HepG2 (cell line): ENCODE data around the gene TNIP1. TPM values are rescaled to one million over a fixed set of nuclear protein-coding genes. Genes with fewer than 3 reads are reported as not detected.

Source experiments
- ATAC-seq: fragments of 200-7000 bp; cut with Tn5 transposase; 3 replicates; pipeline ENCODE4 v1.9.1; 2020; ENCODE audit warnings: mild to moderate bottlenecking, moderate library complexity
- BruUV-seq: library from RNA; stranded (reverse); fragments of 400-500 nt; replicated peaks from 2 replicates; lab custom pipeline; 2021; lab: Mats Ljungman, UMichigan
- CTCF ChIA-PET: fragments of 300-600 bp; formaldehyde crosslinking; extraction: SDS; loops from one replicate; lab custom pipeline; 2021; ENCODE audit warnings: low total read pairs, inconsistent platforms, low intra/inter-chr PET ratio; lab: Yijun Ruan, JAX
- POLR2A ChIA-PET: fragments of 350-600 bp; sonication (Branson Sonifier 250); formaldehyde crosslinking; loops from one replicate; lab custom pipeline; 2020; ENCODE audit warnings: antibody characterized with exemption, inconsistent platforms; lab: Yijun Ruan, JAX
- DNase-seq: peaks from one replicate; pipeline ENCODE4 v3.0.0-alpha.2; 2015; ENCODE audit warnings: low spot score
- FAIRE-seq: peaks from 3 replicates; lab custom pipeline; 2011; peaks lifted over from hg19 to GRCh38; lab: Jason Lieb, UNC
- H2AFZ ChIP-seq: one replicate; pipeline ENCODE4 v1.6.1; 2011; ENCODE audit warnings: low read length, inconsistent platforms
- H3K27ac ChIP-seq: fragments of 300-600 bp; 3 replicates; pipeline ENCODE4 v1.8.0; 2011; ENCODE audit warnings: mixed run types, mild to moderate bottlenecking, mixed read lengths, low read length, inconsistent platforms; ENCODE audit not compliant: insufficient read depth; ENCODE audit errors: extremely low read length
- H3K27me3 ChIP-seq, 2 experiments: fragments of 200-600 bp in 1 of 2; 2 replicates in 1 of 2; 3 replicates in 1 of 2; pipeline versions ENCODE4 v1.6.0 to v1.8.0; 2011; ENCODE audit warnings: low read length in 2 of 2, mild to moderate bottlenecking in 2 of 2, moderate library complexity in 2 of 2, inconsistent platforms in 1 of 2; ENCODE audit not compliant: insufficient read depth in 2 of 2, control insufficient read depth in 1 of 2
- H3K36me3 ChIP-seq, 2 experiments: fragments of 200-600 bp in 1 of 2; replicated peaks in 1 of 2; 2 replicates in 1 of 2; 3 replicates in 1 of 2; pipeline versions ENCODE4 v1.5.1 to v1.8.0; 2011; ENCODE audit warnings: low read length in 2 of 2, inconsistent platforms in 1 of 2; ENCODE audit not compliant: insufficient read depth in 2 of 2, control insufficient read depth in 1 of 2
- H3K4me1 ChIP-seq: 2 replicates; pipeline ENCODE4 v1.5.1; 2012; ENCODE audit warnings: low read length, inconsistent platforms; ENCODE audit not compliant: insufficient read depth
- H3K4me2 ChIP-seq: 2 replicates; pipeline ENCODE4 v1.6.0; 2011; ENCODE audit warnings: low read depth, low read length, inconsistent platforms
- H3K4me3 ChIP-seq, 3 experiments: fragments of 200-600 bp in 1 of 3; sonication (generic), shearing (Covaris generic) in 1 of 3; replicated peaks in 1 of 3; 2 replicates each; pipeline ENCODE4 v1.5.1; 2011 to 2016; ENCODE audit warnings: low read length in 3 of 3, inconsistent platforms in 2 of 3, low read depth in 2 of 3, mild to moderate bottlenecking in 2 of 3, control low read depth in 1 of 3, mixed read lengths in 1 of 3; ENCODE audit not compliant: insufficient read depth in 1 of 3
- H3K79me2 ChIP-seq: one replicate; pipeline ENCODE4 v1.6.1; 2011; ENCODE audit warnings: low read length, inconsistent platforms; ENCODE audit not compliant: insufficient read depth
- H3K9ac ChIP-seq: 2 replicates; pipeline ENCODE4 v1.6.0; 2011; ENCODE audit warnings: mild to moderate bottlenecking, low read depth, low read length, inconsistent platforms; ENCODE audit not compliant: insufficient read depth
- H3K9me3 ChIP-seq: 2 replicates; pipeline ENCODE4 v1.5.1; 2012; ENCODE audit warnings: mild to moderate bottlenecking, low read length
- H4K20me1 ChIP-seq: 2 replicates; pipeline ENCODE4 v1.6.0; 2011; ENCODE audit warnings: inconsistent platforms, mild to moderate bottlenecking, low read length, moderate library complexity; ENCODE audit not compliant: insufficient read depth
- EHMT2 ChIP-seq: fragments of 200-600 bp; sonication (generic); IDR thresholded peaks from 2 replicates; pipeline ENCODE4 v1.7.0; 2017; ENCODE audit warnings: antibody characterized with exemption, low read depth, low read length, borderline replicate concordance
- FOXM1 ChIP-seq: sonication (generic); formaldehyde crosslinking; IDR thresholded peaks from 2 replicates; pipeline ENCODE4 v1.5.0; 2020; ENCODE audit warnings: missing genetic modification reagents
- GATA4 ChIP-seq: sonication (generic); IDR thresholded peaks from 2 replicates; pipeline ENCODE4 v1.6.1; 2016; ENCODE audit warnings: antibody characterized with exemption, low read depth, borderline replicate concordance
- HES4 ChIP-seq: sonication (generic); formaldehyde crosslinking; IDR thresholded peaks from 2 replicates; pipeline ENCODE4 v1.9.0; 2021; ENCODE audit warnings: mild to moderate bottlenecking, missing genetic modification reagents, borderline replicate concordance
- JDP2 ChIP-seq: sonication (generic); formaldehyde crosslinking; IDR thresholded peaks from 2 replicates; pipeline ENCODE4 v1.8.1; 2022; ENCODE audit warnings: missing genetic modification reagents, borderline replicate concordance
- MLLT10 ChIP-seq: sonication (generic); formaldehyde crosslinking; IDR thresholded peaks from 2 replicates; pipeline ENCODE4 v1.4.0; 2020; ENCODE audit warnings: missing genetic modification reagents
- RBFOX2 ChIP-seq: fragments of 200-400 bp; formaldehyde crosslinking; IDR thresholded peaks from 2 replicates; pipeline ENCODE4 v1.6.1; 2017; ENCODE audit warnings: low read depth, mild to moderate bottlenecking, low read length
- REXO4 ChIP-seq: sonication (generic); formaldehyde crosslinking; IDR thresholded peaks from 2 replicates; pipeline ENCODE4 v1.8.0; 2022; ENCODE audit warnings: missing genetic modification reagents, mild to moderate bottlenecking, borderline replicate concordance
- SNAI1 ChIP-seq: sonication (generic); formaldehyde crosslinking; IDR thresholded peaks from 2 replicates; pipeline ENCODE4 v1.5.0; 2020; ENCODE audit warnings: mild to moderate bottlenecking, missing genetic modification reagents, borderline replicate concordance
- ZSCAN25 ChIP-seq: sonication (generic); formaldehyde crosslinking; IDR thresholded peaks from 2 replicates; pipeline ENCODE4 v1.8.0; 2022; ENCODE audit warnings: mild to moderate bottlenecking, missing genetic modification reagents
- ZSCAN29 ChIP-seq: sonication (generic); formaldehyde crosslinking; conservative IDR thresholded peaks from 2 replicates; pipeline ENCODE4 v1.4.0; 2020; ENCODE audit warnings: mild to moderate bottlenecking, missing genetic modification reagents
- WGBS: methylation state at CpG from one replicate; pipeline ENCODE4 v1.1.6; 2017; ENCODE audit warnings: low lambda C conversion rate; 5-methylcytosine and 5-hydroxymethylcytosine counted together
- in situ Hi-C: cut with HindIII; loops from 2 replicates; pipeline ENCODE4 v1.10.0; 2017; ENCODE audit warnings: low pct_unique_long_range_greater_than_20kb; ENCODE audit not compliant: extremely low pct_ligation_motif_present
- intact Hi-C: fragments of 100-400 bp; cut with micrococcal nuclease; formaldehyde crosslinking; loops from one replicate; pipeline ENCODE4 v1.10.0; 2022; ENCODE audit not compliant: unreplicated experiment
- polyA plus RNA-seq, 8 experiments: library from polyadenylated mRNA; depleted of rRNA in 3 of 8; stranded (reverse) in 7 of 8; unstranded in 1 of 8; fragments of >200 nt; fragmentation: Illumina TruSeq in 4 of 8; extraction: Trizol in 4 of 8; gene quantifications; 2 replicates each; pipeline versions ENCODE4 v1.2.1 to v1.2.3, GENCODE V29; 2011 to 2016; ENCODE audit warnings: low read depth in 4 of 8, missing spikeins in 1 of 8, mixed read lengths in 1 of 8; ENCODE audit not compliant: insufficient read depth in 1 of 8
- total RNA-seq, 5 experiments: library from RNA; depleted of rRNA; stranded (reverse); fragments of >200 nt; fragmentation: Illumina TruSeq; extraction: Trizol; gene quantifications; 2 replicates each; pipeline ENCODE4 v1.2.3, GENCODE V29; 2016; ENCODE audit warnings: low read depth in 1 of 5
- TF ChIP-seq, protein P1 (sequence below): sonication (generic); formaldehyde crosslinking; IDR thresholded peaks from 2 replicates; pipeline ENCODE4 v1.4.0; 2020; ENCODE audit warnings: mild to moderate bottlenecking, low read depth, missing genetic modification reagents

TNIP1 gene
- total and polyA plus RNA-seq, 2 of the 13 experiments (the other 11 are each of a cell fraction or from before 2014, with no cell fraction given), result 26.2 to 45.9 TPM

DNA sequence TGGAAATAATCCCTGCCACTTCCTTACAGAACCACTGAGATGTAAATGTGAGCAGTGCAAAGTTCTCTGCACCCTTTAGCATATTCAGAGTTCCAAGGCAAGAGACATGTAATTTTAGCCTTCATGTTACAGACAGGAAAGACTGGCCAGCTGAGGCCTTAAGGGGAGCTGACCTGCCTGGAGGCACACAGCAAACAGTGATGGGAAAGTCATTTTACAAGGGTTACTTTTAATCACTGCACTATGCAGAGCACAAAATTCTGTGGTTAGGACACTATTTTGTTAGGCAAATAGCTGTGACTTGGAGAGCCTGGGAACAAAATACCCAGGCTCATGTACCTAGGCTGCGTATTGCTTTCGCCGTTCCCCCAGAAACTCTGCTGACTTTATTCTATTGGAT lies 30.2 kb upstream of the TNIP1 start:
- H3K36me3 ChIP-seq, result peaks cover 9 to 52% of the 10 kb centered on the region in 2 experiments
- H3K4me1 ChIP-seq, result 0 out of 2 replicates have a peak, but pooled peaks cover under 1% of the 10 kb centered on the region
- no peak overlapping the region for H3K27ac ChIP-seq
- ATAC-seq (no peak), DNase-seq (no peak), FAIRE-seq (no peak)
- no peak overlapping the region for H3K9ac ChIP-seq
- no peaks in the 10 kb centered on the region for H4K20me1 ChIP-seq
- intact Hi-C loops, result no loop called here
- H3K27me3 ChIP-seq, result no peaks in the 10 kb centered on the region
- H3K4me2 ChIP-seq, result no peak overlapping the region
- H2AFZ ChIP-seq, result no peak overlapping the region
- POLR2A ChIA-PET, result no interaction called here
- no peaks in the 10 kb centered on the region for H3K79me2 ChIP-seq
- BruUV-seq, result no TSS peak
- no peak for TF ChIP-seq EHMT2
- no peak for TF ChIP-seq HES4 (CRISPR knock-in tag)
- no peak for TF ChIP-seq ZSCAN29
- no peak for TF ChIP-seq JDP2 (CRISPR knock-in tag)
- TF ChIP-seq ZSCAN25, result no peak
- no peak for TF ChIP-seq REXO4 (CRISPR knock-in tag)
- TF ChIP-seq SNAI1 (CRISPR knock-in tag), result no peak
- no peak for TF ChIP-seq GATA4
- TF ChIP-seq MLLT10, result no peak
- TF ChIP-seq RBFOX2, result no peak
- TF ChIP-seq, protein P1, sequence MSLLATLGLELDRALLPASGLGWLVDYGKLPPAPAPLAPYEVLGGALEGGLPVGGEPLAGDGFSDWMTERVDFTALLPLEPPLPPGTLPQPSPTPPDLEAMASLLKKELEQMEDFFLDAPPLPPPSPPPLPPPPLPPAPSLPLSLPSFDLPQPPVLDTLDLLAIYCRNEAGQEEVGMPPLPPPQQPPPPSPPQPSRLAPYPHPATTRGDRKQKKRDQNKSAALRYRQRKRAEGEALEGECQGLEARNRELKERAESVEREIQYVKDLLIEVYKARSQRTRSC (CRISPR knock-in tag), result no peak
- TF ChIP-seq FOXM1 (CRISPR knock-in tag), result no peak
- no peaks in the 10 kb centered on the region for H3K9me3 ChIP-seq
- no peak overlapping the region for H3K4me3 ChIP-seq
- CTCF ChIA-PET, result no interaction called here
- 95% methylated on average over 3 of the region's 3 CpGs for WGBS
- in situ Hi-C loops, result no loop called here
